PC-9 (cell line): ENCODE data around the gene AMDHD2. TPM values are rescaled to one million over a fixed set of nuclear protein-coding genes. Genes with fewer than 3 reads are reported as not detected.

Source experiments
- BruUV-seq: library from RNA; stranded (reverse); fragments of 400-500 nt; replicated peaks from 2 replicates; lab custom pipeline; 2021; lab: Mats Ljungman, UMichigan
- CTCF ChIA-PET: fragments of 300-600 bp; sonication (Branson Sonifier 250); formaldehyde crosslinking; loops from one replicate; lab custom pipeline; 2022; ENCODE audit warnings: antibody characterized with exemption; lab: Charles Lee
- POLR2A ChIA-PET: fragments of 300-600 bp; sonication (Branson Sonifier 250); formaldehyde crosslinking; loops from one replicate; lab custom pipeline; 2022; ENCODE audit warnings: antibody characterized with exemption; ENCODE audit not compliant: unreplicated experiment; lab: Charles Lee
- DNase-seq, 2 experiments: peaks; one replicate each; pipeline versions ENCODE4 v3.0.0 to v3.0.0-alpha.2; 2015 to 2022; ENCODE audit warnings: mixed read lengths in 1 of 2
- H2AFZ ChIP-seq: fragments of 200-600 bp; sonication (generic); 2 replicates; pipeline ENCODE4 v1.8.1; 2017; ENCODE audit warnings: antibody characterized with exemption
- H3F3A ChIP-seq: fragments of 200-600 bp; sonication (generic); 2 replicates; pipeline ENCODE4 v1.8.1; 2017; ENCODE audit warnings: antibody characterized with exemption, mild to moderate bottlenecking, low read depth; ENCODE audit not compliant: insufficient read depth
- H3K27ac ChIP-seq: fragments of 200-600 bp; sonication (generic); 2 replicates; pipeline ENCODE4 v1.6.1; 2016; ENCODE audit warnings: mixed run types
- H3K27me3 ChIP-seq: fragments of 200-600 bp; sonication (generic); 2 replicates; pipeline ENCODE4 v1.6.1; 2016; ENCODE audit warnings: low read depth, mixed run types; ENCODE audit not compliant: insufficient read depth
- H3K36me3 ChIP-seq: fragments of 200-600 bp; sonication (generic); 2 replicates; pipeline ENCODE4 v1.6.1; 2016; ENCODE audit warnings: low read depth, mixed run types
- H3K4me1 ChIP-seq: fragments of 200-600 bp; sonication (generic); replicated peaks from 2 replicates; pipeline ENCODE4 v1.6.1; 2016; ENCODE audit warnings: mixed run types; ENCODE audit not compliant: insufficient read depth
- H3K4me2 ChIP-seq: fragments of 200-600 bp; sonication (generic); 2 replicates; pipeline ENCODE4 v1.6.1; 2017; ENCODE audit warnings: mixed run types
- H3K4me3 ChIP-seq: fragments of 200-600 bp; sonication (generic); 2 replicates; pipeline ENCODE4 v1.6.1; 2016; ENCODE audit warnings: mixed run types
- H3K79me2 ChIP-seq: fragments of 200-600 bp; sonication (generic); 2 replicates; pipeline ENCODE4 v1.6.1; 2017; ENCODE audit warnings: low read depth, mixed run types
- H3K9me2 ChIP-seq: fragments of 200-600 bp; sonication (generic); 2 replicates; pipeline ENCODE4 v1.8.1; 2017; ENCODE audit warnings: mild to moderate bottlenecking; ENCODE audit not compliant: insufficient read depth
- H3K9me3 ChIP-seq: fragments of 200-600 bp; sonication (generic); 2 replicates; pipeline ENCODE4 v1.8.1; 2016; ENCODE audit warnings: low read depth; ENCODE audit not compliant: insufficient read depth
- H4K20me1 ChIP-seq: fragments of 200-600 bp; sonication (generic); 2 replicates; pipeline ENCODE4 v1.8.1; 2017; ENCODE audit not compliant: insufficient read depth
- EZH2 ChIP-seq: fragments of 200-600 bp; sonication (generic); IDR thresholded peaks from 2 replicates; pipeline ENCODE4 v1.8.0; 2017; ENCODE audit warnings: antibody characterized with exemption, low read depth
- intact Hi-C: fragments of 100-400 bp; cut with micrococcal nuclease; formaldehyde crosslinking; loops from one replicate; pipeline ENCODE4 v1.10.0; 2022; ENCODE audit not compliant: unreplicated experiment
- total RNA-seq: library from RNA; stranded (reverse); gene quantifications from 2 replicates; pipeline ENCODE4 v1.2.3, GENCODE V29; 2021
- TF ChIP-seq, protein P1 (sequence below): fragments of 200-600 bp; sonication (generic); conservative IDR thresholded peaks from 2 replicates; pipeline ENCODE4 v1.6.1; 2017; ENCODE audit warnings: mixed run types, antibody characterized with exemption, mild to moderate bottlenecking, moderate library complexity

Gene AMDHD2
- total RNA-seq, 1 experiment from 2014 or later, result 47.9 TPM

DNA sequence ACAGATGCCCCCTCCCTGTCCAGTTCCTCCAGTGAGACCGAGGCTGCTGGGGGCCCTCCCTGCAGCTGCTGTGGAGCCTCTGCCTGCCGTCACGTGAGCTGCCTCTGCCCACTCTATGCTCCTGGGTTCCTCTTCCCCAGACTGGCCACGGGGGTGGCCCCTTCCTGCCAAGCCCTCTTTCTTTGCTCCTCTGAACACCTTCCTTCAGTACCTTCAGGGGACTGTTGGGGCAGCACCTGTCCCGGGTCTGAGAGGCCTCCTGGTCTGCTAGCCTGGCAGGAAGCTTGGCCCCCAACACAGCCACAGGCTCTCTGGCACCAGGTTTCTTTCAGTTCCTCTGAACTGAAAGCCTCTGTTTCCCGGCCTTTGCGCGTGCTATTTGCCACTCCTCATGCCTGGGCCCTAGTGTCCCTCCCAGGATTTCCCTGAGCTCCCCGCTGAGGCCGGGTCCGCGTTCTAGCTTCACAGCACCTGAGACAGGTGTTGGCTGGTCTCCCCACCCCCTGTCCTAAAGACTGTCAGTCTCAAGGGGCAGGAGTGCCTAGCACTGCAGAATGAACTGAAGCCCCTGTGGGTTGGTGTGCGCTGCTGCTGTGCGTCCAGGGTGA, 13.0 kb upstream of the AMDHD2 start:
- no peaks in the 10 kb centered on the region for H3K36me3 ChIP-seq
- intact Hi-C loops, result no loop called here

DNA sequence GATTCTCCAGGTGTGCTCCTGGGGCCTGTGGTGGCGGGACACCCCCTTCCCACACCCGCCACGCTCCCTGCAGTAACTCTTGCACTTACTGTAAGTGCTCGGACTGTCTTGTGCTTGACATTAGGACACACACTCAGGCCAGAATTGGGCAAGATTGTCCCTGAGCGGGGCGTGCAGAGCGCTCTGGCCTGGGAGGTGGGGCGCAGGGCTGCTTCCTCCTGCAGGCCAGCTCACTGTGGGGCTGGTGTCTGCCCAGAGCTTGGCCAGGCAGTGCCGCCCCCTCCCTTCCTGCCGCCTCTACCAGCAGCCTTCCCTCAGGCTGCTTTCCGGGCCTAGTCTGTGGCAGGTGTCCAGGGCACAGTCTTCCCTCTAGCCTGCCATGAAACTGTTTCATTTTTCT, 12.5 kb upstream of the AMDHD2 start:
- Histone ChIP-seq H3K27ac (no peak overlapping the region), H3K36me3 (no peaks in the 10 kb centered on the region), H4K20me1 (no peaks in the 10 kb centered on the region), H3K9me2 (no peaks in the 10 kb centered on the region), H3K4me1 (0 out of 2 replicates have a peak, but pooled peaks cover 5% of the 10 kb centered on the region), H3K27me3 (no peaks in the 10 kb centered on the region), H3K79me2 (no peaks in the 10 kb centered on the region), H3K4me2 (no peak overlapping the region), H3F3A (peaks cover 22% of the 10 kb centered on the region), H2AFZ (no peak overlapping the region), H3K9me3 (no peaks in the 10 kb centered on the region), H3K4me3 (no peak overlapping the region)
- ChIA-PET CTCF (no interaction called here), POLR2A (no interaction called here)
- DNase-seq, result no peak
- intact Hi-C loops, result no loop called here
- no TSS peak for BruUV-seq
- TF ChIP-seq EZH2, result no peak
- TF ChIP-seq, protein P1, sequence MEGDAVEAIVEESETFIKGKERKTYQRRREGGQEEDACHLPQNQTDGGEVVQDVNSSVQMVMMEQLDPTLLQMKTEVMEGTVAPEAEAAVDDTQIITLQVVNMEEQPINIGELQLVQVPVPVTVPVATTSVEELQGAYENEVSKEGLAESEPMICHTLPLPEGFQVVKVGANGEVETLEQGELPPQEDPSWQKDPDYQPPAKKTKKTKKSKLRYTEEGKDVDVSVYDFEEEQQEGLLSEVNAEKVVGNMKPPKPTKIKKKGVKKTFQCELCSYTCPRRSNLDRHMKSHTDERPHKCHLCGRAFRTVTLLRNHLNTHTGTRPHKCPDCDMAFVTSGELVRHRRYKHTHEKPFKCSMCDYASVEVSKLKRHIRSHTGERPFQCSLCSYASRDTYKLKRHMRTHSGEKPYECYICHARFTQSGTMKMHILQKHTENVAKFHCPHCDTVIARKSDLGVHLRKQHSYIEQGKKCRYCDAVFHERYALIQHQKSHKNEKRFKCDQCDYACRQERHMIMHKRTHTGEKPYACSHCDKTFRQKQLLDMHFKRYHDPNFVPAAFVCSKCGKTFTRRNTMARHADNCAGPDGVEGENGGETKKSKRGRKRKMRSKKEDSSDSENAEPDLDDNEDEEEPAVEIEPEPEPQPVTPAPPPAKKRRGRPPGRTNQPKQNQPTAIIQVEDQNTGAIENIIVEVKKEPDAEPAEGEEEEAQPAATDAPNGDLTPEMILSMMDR, result no peak

More for the DNA sequence above, 13.0 kb upstream of the AMDHD2 start:
- peaks cover 24% of the 10 kb centered on the region for H3F3A ChIP-seq
- H3K27ac ChIP-seq, result no peak overlapping the region
- no peaks in the 10 kb centered on the region for H4K20me1 ChIP-seq
- H3K79me2 ChIP-seq, result no peaks in the 10 kb centered on the region
- BruUV-seq, result no TSS peak
- POLR2A ChIA-PET, result no interaction called here
- TF ChIP-seq, protein P1, result no peak
- no peak for TF ChIP-seq EZH2
- no peaks in the 10 kb centered on the region for H3K9me3 ChIP-seq
- no peak for DNase-seq
- no peak overlapping the region for H2AFZ ChIP-seq
- CTCF ChIA-PET, result no interaction called here
- H3K9me2 ChIP-seq, result no peaks in the 10 kb centered on the region
- no peak overlapping the region for H3K4me3 ChIP-seq
- H3K27me3 ChIP-seq, result no peaks in the 10 kb centered on the region
- 0 out of 2 replicates have a peak, but pooled peaks cover 5% of the 10 kb centered on the region for H3K4me1 ChIP-seq
- no peak overlapping the region for H3K4me2 ChIP-seq

DNA sequence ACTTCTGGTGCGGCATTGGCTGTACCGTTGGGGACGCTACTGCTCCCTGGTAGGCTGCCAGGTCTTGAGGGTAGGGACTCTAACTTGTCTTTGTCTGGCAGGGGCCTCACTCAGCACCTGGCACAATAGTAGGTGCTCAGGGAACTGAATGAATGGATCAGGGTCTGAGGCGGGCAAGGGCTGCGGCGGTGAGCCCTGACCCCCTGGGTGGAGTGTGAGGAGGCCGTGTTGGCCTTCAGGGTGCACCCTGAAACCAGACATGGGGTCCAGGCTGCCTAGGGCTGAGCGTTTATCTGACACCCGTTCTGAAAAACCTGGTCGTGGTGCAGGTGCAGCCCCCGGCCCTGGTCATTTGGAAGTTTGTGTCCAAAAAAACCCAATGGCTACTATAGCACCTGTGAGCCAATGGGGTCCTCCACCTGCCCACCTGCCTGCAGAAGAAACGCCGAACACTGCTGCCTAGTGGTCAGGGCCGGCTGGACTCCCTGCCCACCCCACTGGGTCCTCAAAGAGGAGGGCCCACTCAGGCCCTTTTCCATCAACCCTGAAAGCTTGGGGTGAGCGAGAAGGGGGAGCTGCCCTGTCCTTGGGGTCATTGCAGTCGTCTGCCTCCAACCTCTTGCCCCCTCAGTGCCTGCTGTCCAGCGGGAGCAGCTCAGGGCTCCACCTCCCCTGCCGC, 11.3 kb upstream of the AMDHD2 start:
- POLR2A ChIA-PET, result no interaction called here
- intact Hi-C loops, result no loop called here
- H3K27me3 ChIP-seq, result no peaks in the 10 kb centered on the region
- H3K4me3 ChIP-seq, result no peak overlapping the region
- H3K4me2 ChIP-seq, result no peak overlapping the region
- H3K4me1 ChIP-seq, result peaks cover 5% of the 10 kb centered on the region
- H3F3A ChIP-seq, result peaks cover 16% of the 10 kb centered on the region; the same call in 1 of the 2 replicates
- no TSS peak for BruUV-seq
- no peak for DNase-seq
- no peaks in the 10 kb centered on the region for H3K9me3 ChIP-seq
- CTCF ChIA-PET, result interaction anchor here (0.5 kb wide), 1 partner anchor 80 kb away, joined by 5 read pairs; no protein-coding TSS in a partner anchor
- no peaks in the 10 kb centered on the region for H3K36me3 ChIP-seq
- no peak overlapping the region for H3K27ac ChIP-seq
- H3K9me2 ChIP-seq, result no peaks in the 10 kb centered on the region
- H3K79me2 ChIP-seq, result peaks cover 1% of the 10 kb centered on the region
- no peak for TF ChIP-seq EZH2
- TF ChIP-seq, protein P1, result no peak
- no peak overlapping the region for H2AFZ ChIP-seq
- no peaks in the 10 kb centered on the region for H4K20me1 ChIP-seq
